Inferior parietal cortex (tissue), 1 donor: ENCODE results near the gene TMC1.

ENCODE experiments used
- DNase-seq: peaks from one replicate; pipeline ENCODE4 v3.0.0-alpha.2; 2016; ENCODE audit errors: extremely low spot score

TMC1 gene

GRCh38 chr9:72575666-72576065, 54.3 kb downstream of the TMC1 start:
- DNase-seq, result no peak

DNA sequence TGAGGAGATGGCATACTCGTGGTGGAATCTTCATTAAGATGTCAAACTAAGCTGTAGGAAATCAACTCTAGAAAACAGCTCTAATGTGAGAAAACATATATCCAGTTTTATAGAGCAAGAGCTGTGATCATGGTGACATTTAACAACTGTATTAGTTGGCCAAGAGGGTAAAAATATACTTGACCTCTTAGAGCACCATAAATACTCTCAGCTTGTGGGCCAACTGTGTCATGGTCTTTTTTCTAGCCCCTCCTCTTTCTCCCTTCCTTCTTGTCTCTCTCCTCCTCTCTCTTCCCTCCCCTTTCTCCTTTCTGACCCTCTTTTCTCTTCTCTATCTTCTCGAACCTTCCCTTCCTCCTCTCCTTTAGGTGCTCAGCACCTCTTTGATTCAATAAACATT, 54.7 kb downstream of the TMC1 start:
- DNase-seq, result no peak

DNA sequence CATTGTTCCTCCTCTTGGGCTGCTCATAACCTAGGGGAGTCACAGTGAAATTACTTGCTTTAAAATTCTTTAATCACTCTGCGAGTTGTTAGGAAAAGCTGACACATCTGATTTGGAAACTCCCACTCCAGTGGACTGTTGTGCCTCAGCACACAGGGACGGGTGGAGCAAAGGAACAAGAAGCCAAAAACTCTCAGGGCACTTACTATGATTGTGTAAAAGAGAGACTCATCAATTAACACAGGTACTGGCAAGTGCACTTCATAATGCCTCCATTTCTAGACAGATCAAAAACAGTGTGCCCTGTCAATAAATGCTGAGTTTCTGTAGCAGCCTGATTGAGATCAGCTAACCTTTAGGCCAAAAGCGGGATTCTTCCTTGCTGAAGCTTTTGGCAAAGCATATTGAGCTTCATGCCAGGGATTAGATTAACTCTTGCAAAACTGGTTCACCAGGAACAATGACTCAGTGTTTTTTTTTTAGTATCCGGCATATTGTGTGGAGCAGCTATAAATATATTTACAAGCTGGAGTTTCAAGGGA, 55.9 kb downstream of the TMC1 start:
- DNase-seq, result no peak

DNA sequence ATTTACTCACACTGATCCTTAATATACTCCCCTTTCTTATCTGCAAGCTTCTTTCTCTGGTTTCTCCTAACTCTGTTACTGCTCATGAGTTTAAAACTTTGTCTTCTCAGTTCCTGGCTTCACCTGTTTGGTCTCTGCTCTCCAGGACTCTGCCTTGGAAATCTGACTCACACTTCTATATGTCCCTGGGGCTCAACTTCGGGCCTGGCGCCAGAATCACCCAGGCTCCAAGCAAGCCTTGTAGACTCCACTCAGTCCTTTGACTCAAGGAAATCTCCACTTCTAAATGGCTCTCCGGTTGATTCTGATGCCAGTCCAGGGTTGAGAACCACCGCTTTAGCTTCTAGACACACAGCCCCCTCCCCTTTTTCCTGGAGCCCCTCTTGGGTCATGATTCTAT, 57.8 kb downstream of the TMC1 start:
- DNase-seq, result no peak

DNA sequence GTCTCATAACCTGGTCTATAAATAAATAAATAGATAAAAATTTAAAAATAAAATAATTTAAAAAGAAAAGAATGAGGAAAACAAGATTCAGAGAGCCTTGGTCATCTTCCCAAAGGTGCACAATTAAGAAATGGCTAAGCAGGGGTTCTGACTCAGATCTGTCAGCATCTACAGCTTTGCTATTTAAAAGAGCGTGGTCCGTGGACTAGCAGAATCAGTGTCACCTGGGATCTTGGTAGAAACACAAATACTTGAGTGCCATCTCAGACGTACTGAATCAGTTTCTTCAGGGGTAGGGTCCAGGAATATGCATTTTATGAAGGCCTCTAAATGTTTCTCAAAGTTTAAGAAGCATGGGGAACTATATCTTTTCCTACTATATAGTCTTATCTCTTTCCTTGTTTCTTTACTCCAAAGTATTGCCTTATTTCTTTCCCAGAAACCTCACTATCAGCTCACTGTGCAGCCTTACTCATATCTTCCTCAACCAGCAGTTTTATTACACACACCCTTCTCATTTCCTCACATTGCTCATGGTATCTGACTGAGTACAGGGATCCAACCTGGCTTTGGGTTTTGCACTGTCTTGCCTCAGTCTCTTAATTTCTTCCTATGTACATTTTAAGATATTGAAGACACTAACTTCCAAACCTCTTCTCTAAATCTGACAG, 58.6 kb downstream of the TMC1 start:
- no peak for DNase-seq

DNA sequence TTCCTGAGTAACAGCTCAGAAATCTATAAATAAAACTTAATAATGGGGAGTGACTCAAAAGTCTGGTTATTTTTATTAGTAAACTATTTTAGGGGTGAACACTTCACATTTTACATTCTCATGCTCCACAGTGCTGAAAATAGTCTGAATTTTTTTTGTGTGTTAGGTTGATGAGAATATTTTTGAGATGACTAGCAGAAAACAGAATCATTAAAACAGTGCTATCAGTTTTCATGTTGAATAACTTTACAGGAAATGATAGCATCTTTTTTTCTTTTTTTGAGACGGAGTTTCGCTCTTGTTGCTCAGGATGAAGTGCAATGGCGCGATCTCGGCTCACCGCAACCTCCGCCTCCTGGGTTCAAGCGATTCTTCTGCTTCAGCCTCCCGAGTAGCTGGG, 60.3 kb downstream of the TMC1 start:
- DNase-seq, result no peak

DNA sequence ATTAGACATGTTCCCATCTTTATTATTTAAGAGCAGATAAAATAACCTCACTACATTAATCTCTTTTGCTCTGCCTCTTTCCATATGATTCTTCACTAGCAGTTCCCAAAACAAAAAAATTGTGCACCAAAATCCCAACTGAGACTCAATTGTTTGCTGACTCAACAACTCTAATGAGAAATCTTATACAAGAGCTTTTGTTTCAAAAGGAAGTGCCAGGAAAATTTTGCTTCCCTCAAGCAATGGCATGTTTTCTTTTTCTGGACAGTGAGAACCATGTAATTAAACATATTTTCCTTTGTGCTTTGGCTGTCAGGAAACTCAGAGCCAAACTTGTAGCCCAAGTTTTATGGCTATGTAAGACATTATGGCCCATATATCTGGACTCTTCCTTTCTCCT, 62.0 kb downstream of the TMC1 start:
- DNase-seq, result no peak

DNA sequence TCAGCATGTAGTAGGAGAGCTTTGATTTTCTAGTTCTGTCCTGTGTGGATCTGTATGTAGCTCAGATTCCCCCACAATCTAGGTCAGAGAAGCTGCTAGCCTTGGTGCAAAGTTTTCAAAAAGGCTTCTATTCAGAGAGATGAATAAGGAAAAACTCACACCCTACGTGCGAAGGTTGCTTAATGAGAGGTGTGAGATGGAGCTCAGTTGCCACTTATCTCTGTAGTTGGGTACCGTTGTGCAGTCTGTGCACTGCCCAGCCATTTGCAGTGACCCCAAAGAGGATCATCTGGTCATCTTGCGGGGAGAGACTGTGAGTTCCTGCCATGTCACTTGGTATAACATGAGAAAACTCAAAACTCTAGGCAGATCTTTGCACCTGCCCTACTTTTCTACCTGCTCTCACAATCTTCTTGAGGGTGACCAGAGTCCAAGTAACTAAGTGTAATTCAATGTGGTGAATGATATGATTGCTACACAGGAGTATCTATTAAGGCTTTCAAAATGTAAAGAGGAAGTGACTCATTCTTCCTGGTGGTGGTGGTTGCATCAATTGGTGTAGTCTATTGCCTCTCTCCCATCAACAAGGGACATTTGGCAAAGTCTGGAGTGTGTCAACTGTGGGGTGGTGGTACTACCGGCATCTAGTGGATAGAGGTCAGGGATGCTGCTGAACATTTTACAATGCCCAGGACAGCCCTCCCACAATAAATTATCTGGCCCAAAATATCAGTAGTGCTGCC, 65.2 kb downstream of the TMC1 start:
- peak; percentile 36 for DNase-seq

- peak; percentile 58 for DNase-seq
Observed at GRCh38 chr9:72588336-72588735, 66.9 kb downstream of the TMC1 start.

DNA sequence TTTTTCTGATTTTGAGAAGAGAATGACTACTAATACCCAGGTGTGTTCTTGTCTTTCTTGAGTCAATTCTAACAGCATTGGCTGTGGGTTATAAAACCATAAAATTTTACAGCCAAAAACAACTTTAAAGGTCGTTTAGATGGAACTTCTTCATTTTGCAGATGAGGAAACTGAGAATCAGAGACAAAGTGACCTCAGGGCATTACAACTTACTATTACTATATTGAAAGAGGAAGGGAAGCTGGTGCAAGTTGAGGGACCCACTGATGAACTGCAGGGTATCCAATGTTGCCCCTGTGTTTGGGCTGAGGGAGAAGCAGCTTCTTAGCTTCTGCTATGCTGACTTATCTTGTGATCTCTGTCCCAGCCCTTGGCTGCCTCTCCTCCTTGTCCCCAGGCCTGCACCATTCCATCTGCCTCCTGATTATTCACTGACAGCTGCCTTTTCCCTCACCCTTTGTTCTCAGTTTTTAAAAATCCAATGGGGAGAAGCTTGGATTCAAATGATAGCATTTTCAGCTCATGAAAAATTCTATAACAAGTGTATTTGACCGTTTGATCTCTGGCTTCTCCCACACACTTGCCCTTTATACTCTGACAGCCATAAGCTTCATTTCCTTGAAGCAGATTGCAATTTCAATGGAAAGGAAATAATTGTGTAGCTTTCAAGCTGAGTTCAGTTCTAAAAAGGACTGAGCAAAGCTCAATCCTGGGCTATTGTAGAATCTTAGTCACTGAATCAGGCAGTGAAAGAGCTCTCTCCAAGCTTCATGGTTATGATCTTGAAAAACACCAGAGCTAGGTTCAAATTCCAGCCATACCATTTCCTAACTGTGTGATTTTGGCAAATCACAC, 68.5 kb downstream of the TMC1 start:
- DNase-seq, result no peak

GRCh38 chr9:72590824-72591223, 69.4 kb downstream of the TMC1 start:
- DNase-seq, result no peak

DNA sequence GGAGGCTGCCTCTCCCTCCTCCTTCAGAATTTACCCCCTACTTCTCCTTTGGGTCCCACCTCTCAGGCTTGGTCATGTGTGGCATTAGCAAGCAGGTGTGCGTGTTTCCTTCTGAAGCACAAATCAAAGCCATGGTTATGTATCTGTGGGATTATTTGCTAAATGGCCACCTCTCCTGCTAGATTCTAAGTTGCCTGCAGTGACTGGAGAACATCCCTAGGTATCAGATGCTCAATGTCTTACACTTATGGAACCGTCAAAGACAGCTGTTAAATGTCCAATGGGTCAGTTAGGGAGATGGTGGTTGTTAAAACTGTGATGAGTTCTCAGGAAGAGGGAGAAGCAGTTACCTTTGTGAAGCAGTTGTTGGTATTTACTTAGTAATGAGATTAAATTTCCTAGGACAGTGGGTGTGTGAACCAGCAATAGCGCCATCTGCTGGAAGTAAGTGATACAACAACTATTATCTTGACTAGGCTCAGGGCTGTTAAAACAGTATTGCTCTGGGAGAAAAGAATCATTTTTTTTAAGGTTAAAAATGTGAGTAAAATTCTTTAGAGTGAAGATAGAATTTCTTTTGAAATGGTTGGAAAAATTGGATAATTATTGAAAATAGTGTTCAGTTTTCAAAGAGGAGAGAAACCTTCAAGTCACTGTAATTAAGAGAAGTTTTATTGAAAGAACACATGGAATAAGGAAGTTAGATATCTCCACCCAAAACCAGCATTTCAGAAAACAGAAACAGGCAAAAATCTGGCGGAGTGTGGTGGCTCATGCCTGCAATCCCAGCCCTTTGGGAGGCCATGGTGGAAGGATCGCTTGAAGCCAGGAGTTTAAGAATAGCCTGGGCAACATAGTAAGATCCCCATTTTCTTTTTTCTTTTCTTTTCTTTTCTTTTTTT, 71.3 kb downstream of the TMC1 start:
- DNase-seq, result peak; percentile 84

DNA sequence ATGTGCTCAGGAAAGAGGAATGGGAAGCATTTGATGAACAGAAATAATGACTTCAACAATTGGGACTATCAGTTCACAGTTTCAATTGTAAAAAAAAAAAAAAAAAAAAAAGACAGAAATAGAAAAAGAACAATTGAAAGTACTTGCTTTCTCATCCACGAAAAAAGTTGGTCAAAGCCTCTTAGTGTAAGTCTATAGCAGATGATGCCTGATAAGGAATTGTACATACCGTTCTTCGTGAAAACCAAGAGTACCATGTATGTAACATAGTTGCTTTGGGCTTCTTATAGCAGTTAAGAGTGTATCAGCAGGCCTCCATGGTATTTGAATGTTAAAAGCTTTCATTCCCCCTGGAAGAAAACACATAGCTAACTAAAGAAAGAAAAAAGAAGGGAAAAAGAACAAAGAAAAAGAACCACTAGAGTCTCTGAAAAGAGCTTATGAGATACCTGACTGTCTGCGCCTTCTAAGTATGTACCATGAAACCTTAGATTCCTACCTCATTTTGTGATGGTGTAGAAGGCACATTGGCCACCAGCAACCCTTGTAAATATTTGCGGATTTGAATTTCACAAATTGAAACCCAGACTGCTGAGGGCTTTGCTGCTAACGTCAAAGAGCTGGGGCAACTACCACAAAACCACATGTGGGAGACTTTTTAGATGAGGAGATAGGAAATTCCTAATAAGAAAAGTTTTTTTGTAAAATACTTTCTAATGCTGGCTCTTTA, 75.2 kb downstream of the TMC1 start:
- DNase-seq, result no peak

- DNase-seq, result no peak
Observed at GRCh38 chr9:72597181-72597517, 75.7 kb downstream of the TMC1 start.

GRCh38 chr9:72597601-72598000, 76.2 kb downstream of the TMC1 start:
- DNase-seq, result no peak

- DNase-seq, result no peak
Observed at GRCh38 chr9:72598639-72599038, 77.2 kb downstream of the TMC1 start.

- DNase-seq, result no peak
Observed at GRCh38 chr9:72599874-72600534, 78.6 kb downstream of the TMC1 start.

DNA sequence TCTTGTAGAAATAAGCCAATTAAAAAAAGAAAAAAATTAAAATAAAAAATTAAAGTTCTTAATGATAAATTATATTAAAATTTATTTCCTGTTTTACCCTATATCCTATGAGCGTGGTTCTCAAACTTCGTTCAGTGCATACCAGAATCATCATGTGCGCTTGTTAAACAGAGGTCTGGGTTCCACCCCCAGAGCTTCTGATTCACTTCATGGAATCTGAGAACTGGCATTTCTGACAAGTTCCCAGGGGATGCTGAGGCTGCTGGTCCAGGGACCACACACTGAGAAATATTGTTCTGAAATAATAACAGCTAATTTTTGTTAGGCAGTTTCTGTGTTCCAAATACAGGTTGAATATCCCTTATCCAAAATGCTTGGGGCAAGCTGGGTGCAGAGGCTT, 79.3 kb downstream of the TMC1 start:
- no peak for DNase-seq

DNA sequence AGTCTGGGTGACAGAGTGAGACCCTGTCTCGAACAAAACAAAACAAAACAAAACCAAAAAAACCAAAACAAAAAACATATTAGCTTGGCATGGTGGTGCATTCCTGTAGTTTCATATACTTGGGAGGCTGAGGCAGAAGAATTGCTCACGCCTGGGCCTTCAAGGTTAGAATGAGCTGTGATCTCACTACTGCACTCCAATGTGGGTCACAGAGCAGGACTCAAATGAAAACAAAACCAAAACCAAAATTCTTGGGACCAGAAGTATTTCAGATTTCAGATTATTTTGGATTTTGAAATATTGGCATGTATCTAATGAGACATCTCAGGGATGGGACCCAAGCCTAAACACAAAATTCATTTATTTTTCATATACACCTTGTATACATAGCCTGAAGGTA, 80.2 kb downstream of the TMC1 start:
- no peak for DNase-seq

DNA sequence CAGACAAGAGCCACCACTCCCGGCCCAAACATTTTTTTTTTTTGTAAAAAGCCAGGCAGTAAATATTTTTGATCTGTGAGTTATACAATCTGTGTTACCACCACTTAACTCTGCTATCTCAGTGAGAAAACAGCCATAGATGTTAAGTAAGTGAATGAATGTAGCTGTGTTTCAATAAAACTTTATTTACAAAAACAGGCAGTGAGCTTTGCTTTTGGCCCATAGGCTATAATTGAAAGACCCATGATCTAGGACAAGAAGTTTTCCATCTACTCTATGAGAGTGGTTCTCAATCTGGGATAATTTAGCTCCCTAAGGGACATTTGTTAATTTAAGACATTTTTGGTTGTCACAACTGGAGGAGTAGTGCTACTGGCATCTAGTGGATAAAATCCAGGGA, 91.0 kb downstream of the TMC1 start:
- DNase-seq, result no peak
